Stimulated activated CD8-positive, alpha-beta memory T cell treated with anti-CD3 and anti-CD28 coated beads, Interleukin-12 subunit alpha, Interleukin-12 subunit beta, amount 100 ng/mL, for 4 hours (primary cell): ENCODE measurements around the gene NLK.
"Not testable (repeated sequence)": the region's sequence is repeated elsewhere in the genome, so short reads cannot be mapped to it uniquely, and the experiment has no call there.

Experiments used
- DNase-seq: peaks from one replicate; pipeline ENCODE4 v3.0.0-alpha.2; 2020; ENCODE audit warnings: low read depth

Gene NLK

DNA sequence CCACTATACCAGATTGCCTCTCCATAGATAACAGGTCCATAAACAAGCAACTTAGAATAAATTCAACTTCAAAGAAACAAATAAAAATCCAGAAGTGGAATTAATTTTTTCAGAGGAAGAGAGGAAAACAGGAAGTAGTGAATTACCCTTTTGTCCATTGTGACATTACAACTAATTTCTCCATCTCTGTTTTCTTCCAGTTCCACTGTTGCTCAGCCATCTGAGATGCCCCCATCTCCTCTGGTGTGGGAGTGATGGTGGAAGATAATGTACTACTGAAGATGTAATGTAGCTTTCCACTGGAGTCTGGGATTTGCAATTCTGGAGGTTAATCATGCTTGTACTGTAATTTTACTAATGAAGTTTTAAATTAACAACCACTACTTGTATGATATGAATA, 151.9 kb downstream of the NLK start:
- no peak for DNase-seq

GRCh38 chr17:28196636-28197035, 154.2 kb downstream of the NLK start:
- no peak for DNase-seq

DNA sequence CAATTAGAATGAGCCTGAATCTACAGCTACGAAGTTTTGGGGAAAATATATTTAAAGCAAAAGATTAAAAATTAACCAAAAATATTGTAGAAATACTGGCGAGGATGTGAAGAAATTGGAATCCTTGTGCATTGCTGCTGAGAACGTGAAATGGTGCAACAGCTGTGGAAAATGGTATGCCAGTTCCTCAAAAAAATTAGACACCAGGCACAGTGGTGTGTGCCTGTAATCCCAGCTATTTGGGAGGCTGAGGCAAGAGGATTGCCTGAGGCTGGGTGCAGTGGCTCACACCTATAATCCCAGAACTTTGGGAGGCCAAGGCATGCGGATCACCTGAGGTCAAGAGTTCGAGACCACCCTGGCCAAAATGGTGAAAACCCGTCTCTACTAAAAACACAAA, 156.6 kb downstream of the NLK start:
- DNase-seq = no peak

DNA sequence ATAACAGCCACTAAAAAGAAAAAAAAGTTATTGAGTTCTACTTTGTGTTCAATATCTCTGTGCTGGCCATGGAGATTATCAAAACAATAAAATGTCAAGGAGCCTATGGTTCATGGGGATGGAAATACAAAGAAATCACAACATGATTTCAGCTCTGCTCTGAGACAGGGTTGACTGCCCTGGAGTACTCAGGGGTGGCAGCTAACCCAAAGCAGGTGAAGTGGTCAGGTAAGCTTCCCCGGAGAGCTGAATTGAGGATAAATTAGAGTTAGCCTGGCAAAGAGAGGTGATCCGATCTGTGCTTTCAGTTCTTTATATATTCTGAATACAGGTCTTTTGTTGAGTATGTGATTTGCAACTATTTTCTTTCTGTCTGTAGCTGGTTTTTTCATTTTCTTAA, 157.3 kb downstream of the NLK start:
- DNase-seq = no peak

DNA sequence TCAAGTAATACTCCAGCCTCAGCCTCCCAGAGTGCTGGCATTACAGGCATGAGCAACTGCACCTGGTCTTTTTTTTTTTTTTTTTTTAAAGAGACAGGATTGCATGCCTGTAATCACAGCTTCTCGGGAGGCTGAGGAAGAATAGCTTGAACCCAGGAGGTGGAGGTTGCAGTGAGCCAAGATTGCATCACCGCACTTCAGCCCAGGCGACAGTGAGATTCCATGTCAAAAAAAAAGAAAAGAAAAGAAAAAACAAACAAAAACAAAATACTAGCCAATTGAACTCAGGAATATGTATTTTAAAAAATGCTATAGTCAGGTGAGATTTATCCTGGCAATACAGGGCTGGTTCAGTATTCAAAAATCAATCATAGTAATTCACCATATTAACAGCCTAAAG, 158.8 kb downstream of the NLK start:
- no peak for DNase-seq

GRCh38 chr17:28204244-28204643, 161.8 kb downstream of the NLK start:
- DNase-seq = no peak

DNA sequence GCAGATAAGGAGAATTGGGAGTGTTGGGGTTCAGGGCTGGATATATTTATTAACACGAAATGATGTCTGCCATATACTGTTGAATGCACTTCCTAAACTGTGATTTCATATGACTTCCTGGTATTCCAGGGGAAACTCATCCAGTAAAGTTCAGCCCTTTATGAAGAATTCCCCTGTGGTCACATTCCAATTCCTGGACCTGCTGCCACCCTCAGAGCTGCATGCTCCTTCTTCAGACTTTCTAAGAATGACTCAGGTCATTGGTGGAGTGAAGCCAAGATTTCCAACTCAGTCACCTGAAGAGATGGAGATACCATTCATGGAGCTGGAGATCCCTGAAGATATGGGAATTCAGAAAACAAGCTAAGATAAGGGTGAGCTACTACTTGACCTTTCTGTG, 162.3 kb downstream of the NLK start:
- DNase-seq = no peak

DNA sequence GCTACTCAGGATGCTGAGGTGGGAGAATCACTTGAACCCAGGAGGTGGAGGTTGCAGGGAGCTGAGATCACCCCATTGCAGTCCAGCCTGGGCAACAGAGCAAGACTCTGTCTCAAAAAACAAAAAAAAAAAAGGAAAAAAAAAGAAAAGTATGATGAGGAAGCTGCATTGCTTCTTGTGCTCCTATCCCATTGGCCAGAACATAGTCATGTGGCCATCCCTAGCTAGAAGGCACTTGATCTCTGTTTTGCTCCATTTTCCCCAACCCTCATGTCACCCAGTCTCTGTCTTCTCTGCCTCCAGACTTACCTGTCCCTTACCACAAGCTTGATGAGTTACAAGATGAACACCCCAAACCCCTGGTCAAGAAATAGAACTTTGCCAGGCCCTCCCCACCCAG, 163.8 kb downstream of the NLK start:
- no peak for DNase-seq

- no peak for DNase-seq
Measured at GRCh38 chr17:28211811-28212210, 169.3 kb downstream of the NLK start.

DNA sequence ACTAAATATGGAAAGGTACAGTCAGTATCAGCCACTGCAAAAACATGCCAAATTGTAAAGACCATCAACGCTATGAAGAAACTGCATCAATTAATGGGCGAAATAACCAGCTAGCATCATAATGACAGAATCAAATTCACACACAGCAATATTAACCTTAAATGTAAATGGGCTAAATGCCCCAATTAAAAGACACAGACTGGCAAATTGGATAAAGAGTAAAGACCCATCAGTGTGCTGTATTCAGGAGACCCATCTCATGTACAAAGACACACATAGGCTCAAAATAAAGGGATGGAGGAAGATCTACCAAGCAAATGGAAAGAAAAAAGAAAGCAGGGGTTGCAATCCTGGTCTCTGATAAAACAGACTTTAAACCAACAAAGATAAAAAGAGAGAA, 171.1 kb downstream of the NLK start:
- DNase-seq = not testable (repeated sequence)

- DNase-seq = no peak
Measured at GRCh38 chr17:28216052-28216451, 173.6 kb downstream of the NLK start.

DNA sequence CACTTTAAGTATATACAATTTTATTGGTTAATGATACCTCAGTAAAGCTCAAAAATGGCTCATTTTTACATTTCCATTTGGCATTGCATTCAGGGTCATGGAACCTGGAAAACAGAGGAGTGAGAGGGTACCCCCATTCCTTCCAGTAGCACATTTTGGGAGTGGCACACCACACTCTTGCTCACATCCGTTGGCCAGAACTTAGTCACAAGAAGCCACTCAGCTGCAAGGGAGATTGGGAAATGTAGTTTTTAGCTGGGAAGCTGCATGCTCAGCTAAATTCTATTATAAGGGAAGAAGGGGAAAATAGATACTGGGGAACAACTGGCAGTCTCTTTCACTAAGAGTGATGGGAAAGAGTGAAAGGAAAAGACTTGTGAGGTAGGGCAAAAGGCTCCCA, 174.1 kb downstream of the NLK start:
- no peak for DNase-seq

- no peak for DNase-seq
Measured at GRCh38 chr17:28219771-28220170, 177.3 kb downstream of the NLK start.

- no peak for DNase-seq
Measured at GRCh38 chr17:28221751-28222414, 179.4 kb downstream of the NLK start.

DNA sequence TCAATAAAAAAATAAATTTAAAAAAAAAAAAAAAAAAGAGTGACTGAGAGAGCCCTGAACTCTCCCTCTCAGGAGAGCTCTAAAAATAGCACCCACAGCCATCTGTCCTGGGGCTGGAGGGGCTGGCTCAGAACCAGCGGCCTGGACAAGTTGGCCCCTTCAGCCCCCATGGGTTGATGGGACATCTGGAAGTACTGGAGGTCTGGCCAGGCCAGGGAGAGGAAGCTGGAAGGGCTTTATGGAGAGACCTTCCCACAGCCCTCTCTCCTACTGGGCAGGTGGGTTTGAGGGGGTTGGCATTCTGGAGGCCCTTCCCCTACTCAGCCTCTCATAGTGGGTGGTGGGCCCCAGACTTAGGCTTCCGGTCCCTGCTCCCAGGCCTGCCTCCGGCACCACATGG, 182.8 kb downstream of the NLK start:
- DNase-seq = no peak

DNA sequence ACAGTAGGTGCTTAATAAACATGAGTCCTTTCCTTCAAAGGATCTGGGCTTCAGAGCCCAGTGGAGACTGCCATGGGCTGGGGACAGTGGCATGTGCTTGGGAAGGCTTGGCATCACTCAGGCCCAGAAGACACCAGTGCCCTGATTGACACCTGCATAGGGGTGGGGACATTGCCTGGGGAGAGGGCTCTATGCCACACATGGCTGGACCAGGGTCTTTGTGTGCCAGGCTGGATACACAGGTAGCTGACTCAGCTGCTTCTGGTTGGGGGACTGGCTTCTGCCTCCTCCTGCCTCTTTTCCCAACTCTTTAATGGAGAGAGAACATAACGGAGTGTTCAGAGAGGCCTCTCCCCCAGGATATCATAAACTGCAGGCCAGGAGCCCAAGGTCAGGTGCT, 183.4 kb downstream of the NLK start:
- DNase-seq = no peak

DNA sequence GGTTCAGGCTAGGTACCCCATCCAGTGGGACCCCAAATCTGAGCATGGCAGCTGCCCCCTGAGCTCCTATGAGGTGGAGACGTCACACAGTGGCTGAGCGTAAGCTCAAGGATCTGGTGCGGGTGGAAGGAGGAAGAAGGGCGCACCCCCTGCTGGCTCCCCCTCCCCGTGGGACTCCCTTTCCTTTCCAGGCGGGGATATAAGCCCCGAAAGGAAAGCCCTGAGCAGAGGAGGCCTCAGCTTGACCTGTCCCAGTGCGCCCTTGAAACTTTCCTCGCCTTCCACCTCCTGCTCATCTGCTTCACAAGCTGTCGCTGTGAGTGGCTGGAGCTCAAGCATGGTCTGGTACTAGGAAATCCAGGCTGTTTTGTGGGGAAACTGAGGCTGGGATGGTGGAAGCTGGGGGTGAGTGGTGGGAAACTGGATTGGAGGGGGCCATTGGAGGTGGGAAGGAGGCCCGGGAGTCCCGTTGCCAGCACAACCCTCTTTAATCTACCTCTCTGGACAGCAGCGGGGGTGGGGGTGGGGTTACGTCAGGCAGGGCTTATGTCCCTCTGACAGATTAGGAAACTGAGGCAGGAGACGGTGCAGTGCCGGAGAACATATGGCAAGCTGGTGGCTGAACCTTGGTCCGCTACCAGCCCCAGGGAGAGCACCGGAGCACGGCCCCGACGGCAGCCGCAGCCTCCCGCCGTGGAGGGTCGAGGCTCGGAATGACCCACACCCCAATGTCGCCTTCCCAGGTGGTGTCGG, 184.3 kb downstream of the NLK start:
- DNase-seq = no peak

DNA sequence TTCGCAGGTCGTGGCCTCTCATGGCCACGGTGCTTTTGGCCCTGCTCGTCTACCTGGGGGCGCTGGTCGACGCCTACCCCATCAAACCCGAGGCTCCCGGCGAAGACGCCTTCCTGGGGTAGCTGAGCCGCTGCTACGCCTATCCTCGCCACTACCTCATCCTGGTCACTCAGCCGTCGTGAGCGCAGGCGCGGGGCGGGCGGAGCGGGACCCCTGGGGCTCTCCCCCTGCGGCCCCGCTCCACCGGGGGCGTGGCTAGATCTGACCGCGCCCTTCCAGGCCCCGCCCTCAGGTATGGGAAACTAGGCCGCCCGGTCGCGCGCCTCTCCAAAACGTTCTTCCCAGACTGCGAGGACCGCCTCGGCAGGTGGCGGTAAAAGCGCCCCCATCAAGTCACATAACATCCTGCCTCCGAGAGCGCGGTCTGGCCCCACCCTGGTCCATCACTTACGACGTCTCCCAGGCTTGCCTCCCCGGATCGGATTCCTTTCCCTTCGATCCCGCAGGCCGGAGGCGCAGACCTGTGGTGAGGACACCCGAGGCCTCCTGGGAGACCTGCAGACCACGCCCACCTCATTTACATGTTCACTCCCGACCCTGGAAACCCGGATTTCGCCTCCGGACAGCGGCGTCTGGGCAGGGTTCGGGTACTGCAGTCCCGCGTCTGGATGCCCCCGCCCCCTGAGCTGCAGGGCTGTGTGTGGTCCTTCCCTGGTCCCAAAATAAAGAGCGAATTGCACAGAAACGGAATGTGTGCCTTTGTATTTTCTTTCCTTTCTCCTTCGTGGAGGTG, 185.0 kb downstream of the NLK start:
- no peak for DNase-seq

DNA sequence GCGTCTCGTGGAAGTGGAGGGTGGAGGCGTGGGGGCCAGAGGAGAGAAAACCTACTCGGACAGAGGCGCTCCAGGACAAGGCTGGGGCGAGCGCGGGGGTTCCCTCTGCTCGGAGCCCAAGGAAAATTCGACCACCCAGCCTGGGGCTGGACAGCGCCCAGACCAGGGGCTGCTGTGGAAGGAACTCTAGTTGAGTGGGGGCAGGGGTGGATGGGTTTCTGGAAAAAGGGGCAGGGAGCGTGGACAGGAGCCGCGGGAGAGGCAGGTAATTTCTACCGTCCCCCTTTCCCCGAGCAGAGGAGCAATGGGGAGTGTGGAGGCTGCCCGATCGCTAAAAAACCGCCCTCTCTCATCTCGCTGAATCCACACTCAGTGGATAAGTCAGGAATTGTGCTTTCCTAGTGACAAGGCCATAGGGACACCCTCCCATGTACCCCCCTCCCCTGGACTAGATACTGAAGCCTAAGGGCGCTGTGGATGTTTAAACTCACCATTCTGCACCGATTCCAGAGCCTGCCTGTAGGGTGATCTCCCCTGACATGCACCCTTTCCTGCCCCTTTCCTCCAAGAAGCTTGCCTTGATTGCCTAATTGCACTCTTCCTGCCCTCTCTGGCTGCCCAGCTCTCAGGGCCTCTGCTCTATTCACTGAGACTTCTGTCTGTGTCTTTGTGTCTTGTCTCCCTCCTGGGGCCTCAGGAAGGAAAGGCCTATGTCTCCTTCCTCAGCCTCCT, 185.8 kb downstream of the NLK start:
- no peak for DNase-seq

- no peak for DNase-seq
Measured at GRCh38 chr17:28228986-28229729, 186.7 kb downstream of the NLK start.

DNA sequence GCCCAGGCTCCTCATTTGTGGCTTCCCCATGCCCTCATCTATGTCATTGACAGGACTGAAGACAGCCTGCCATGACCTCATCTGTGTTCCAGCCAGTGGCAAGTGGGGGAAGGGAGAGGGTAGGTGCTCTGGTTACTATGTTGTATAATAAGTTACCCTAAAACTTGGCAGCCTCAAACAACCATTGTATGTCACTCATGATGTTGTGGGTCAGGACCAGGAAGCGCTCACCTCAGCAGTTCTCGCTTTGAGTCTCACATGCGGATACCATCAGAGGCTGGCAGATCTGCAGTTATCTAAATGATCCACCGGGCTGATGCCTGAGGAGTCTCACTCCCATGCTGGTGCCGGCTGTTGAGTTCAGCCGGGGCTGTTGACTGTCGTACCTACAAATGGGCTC, 187.5 kb downstream of the NLK start:
- DNase-seq = no peak

GRCh38 chr17:28230607-28231006, 188.1 kb downstream of the NLK start:
- not testable (repeated sequence) for DNase-seq
